GM21825 (cell line): ENCODE data around the gene IL1RAPL1.

Source experiments
- ATAC-seq: cut with Tn5 transposase; IDR thresholded peaks from one replicate; pipeline ENCODE4 v1.9.1; 2021; ENCODE audit warnings: mild to moderate bottlenecking, moderate library complexity; ENCODE audit not compliant: unreplicated experiment

Gene IL1RAPL1

DNA sequence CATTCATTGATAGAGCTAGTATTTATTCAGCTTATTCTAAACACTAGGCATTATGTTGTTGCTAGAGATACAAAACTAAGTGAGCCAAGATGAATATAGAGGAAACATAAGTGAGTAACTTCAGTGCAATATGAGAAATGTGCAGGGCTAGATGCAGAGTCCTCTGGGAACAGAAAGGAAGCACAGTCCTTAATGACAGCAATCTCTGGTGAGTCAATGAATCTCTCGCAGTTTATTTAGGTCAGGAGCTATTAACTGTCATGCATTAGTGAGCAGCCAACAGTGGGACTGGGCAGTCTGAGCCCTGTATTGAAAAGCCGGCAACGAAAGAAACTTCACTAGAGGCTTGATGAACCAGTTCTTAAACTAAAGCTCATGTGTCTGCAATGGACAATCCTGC, 1030.0 kb downstream of the IL1RAPL1 start:
- ATAC-seq = no peak

DNA sequence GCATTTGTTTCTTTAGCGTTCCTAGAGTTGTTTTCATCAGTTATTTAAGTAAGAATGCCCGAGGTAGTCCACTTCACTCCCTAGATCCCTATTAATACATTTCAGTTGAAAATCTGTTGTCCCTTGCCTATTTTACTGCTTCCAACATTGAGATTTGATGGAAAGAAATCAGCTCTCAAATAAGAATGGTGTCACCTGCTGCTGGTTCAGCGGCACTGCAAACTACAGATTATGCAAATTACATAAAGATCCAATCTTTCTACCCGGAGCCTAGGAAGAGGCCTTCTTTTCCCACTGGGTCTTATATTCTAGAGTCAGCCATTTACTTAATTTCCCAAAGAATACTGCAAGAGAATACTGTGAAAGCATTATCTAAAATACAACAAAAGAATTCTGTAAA, 1030.5 kb downstream of the IL1RAPL1 start:
- no peak for ATAC-seq

DNA sequence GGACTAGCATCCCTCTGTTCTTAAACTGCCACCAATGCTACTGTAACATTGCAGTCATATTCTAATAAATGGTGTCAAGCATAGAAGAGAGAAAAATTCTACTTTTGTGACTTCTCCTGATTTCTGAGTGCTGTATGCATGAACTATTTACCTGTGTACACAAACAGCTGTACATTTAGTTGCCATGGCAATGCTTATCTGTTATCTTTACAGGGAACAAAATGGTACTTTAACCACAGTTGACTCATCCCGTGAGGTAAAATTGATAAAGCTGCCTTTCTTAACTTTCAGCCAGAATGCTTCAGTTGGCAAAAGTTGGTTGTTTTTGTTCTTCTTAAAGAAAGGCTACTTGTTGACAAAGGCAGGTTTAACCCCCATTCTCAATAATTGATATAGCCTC, 1040.6 kb downstream of the IL1RAPL1 start:
- ATAC-seq = no peak

DNA sequence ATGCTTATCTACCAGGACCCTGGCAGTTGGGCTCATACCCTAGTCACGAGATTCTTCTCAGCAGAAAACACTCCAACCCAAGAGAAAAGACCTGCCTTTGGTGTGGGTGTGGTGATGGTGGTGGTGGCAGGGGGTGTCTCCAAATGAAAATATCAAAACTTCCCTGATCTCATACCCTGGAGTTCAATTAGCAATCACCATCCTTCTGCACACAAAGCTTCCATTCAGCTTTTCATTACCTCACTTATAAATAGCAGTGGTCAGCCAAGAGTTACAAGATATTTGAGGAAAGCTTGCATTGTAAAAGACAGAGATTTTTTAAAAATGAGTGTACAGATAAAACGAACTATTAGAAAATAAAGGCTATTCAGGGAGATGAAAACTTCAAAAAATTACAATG, 1047.3 kb downstream of the IL1RAPL1 start:
- no peak for ATAC-seq

DNA sequence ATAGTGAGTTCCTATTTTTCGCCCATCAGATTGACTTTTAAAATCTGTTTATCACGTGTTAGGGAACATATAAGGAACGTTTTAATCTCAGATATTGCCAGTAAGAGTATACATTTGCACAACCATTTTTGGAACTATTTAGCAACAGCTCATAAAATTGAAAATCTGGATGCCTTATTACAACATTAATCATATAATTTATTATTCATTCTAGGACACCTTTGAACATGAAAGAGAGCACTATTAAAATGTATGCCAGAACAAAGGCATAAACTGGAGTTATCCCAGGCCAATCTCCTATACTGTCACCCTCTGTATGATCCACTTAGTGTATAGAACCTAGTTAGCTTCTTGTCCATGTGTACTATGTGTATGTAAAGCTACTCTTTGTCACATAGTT, 1049.1 kb downstream of the IL1RAPL1 start:
- no peak for ATAC-seq

DNA sequence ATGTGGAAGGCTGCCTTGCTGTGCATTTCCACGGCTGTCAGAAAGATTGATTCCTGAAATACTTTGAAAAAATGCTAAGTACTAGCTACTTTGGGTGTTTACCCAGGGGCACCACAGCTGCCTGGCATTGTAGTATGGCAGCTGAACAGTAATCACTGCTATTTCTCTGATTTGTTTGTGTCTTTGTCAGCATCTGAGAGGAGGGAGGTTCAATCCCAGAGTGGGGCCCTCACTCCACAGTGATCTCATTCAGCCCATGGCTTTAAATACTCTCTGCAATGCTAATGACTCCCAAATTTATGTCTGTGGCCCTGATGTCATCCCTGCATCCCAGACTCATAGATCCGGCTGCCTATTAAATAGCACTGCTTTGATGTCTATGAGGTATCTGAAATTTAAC, 1052.9 kb downstream of the IL1RAPL1 start:
- no peak for ATAC-seq

DNA sequence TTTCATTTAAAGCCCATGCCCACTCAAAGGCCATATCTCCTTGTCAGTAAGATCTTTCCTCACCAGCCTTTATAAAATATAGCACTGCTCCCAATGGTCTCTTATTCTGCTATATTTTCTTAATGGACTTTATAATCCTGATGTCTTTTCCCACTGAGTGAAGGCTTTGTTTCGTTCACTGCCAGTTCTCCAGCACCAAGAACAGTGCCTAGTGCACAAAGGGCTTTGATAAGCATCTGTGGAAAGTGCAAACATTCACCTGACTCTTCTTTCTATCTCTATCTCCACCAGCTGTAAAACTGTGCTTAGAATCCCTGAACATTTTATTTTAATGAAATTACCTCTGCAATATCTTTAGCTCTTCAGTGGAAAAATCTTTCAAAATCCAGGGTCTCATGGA, 1054.2 kb downstream of the IL1RAPL1 start:
- ATAC-seq = no peak

DNA sequence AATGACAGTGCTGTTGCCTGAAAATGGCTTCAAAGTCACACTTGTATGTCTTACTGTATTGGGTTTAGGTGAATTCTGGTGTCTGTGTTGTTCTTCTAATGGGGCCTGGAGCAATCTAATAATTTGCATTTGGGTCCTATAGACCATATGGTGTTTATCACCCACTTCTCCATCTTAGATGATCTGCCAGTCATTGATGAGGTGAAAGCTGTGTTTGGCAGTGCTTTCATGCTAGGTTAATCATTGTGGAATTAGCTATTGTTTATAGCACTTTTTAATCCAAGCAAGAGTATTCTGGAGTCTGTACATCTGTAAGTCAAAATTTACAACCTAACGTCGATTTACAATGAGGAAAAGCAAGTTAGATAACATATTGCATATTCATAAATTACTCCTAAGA, 1055.9 kb downstream of the IL1RAPL1 start:
- no peak for ATAC-seq

DNA sequence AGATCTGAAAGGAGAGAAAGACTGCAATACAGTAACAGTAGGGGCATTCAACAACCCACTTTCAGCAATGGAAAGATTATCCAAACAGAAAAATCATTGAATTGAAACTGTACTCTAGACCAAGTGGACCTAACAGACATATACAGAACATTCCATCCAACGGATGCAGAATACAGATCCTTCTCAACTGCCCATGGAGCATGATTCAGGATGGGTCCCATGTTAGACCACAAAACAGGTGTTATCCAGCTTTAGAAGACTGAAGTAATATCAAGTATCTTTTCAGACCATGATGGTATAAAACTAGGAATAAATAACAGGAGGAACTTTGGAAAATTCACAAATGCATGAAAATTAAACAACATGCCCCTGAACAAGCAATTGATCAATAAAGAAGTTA, 1060.9 kb downstream of the IL1RAPL1 start:
- ATAC-seq = no peak

DNA sequence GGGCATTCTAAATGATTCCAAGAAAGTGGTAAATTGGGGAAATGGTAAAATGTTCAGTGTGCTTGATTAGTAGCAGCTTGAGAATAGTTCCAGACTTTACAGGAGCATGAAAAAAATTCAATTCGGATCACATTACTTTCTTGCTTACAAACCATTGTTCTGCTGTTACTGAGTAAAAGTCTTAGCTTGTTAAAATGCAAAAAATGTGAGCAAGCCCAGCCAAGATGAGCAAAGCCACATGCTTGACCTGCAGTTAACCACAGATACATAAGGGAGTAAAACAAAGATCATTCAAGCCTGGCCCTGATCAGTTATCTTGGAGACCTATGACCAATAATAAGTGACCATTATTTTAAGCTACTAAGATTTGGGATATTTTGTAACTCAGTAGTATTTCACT, 1065.2 kb downstream of the IL1RAPL1 start:
- no peak for ATAC-seq

DNA sequence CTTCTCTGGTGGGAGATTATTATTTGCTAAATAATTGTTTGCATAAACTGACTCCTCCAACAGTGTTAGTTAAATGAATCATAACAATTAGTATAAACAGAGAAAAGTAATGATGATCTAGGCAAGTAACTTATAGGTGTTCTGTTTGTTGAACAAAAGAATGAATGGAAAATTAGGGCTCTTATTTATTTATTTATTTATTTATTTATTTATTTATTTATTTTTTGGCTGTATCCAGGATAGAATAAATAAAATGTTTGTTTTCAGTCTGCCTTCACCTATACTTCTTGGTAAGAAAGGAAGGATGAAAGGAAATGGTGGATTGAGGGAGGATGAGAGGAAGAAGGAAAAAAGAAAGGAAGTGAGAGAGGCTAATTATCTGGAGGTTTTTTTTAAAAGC, 1066.5 kb downstream of the IL1RAPL1 start:
- ATAC-seq = no peak

DNA sequence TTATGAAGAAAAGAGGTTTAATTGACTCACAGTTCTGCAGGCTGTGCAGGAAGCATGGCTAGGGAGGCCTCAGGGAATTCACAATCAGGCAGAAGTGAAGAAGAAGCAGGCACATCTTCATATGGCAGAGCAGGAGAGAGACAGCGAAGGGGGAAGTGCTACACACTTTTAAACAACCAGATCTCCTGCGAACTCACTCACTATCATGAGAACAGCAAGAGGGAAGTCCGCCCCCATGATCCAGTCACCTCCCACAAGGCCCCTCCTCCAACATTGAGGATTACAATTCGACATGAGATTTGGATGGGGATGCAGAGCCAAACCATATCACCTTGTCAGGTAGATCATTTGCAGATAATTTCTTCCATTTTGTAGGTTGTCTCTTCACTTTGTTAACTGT, 1072.7 kb downstream of the IL1RAPL1 start:
- ATAC-seq = no peak

DNA sequence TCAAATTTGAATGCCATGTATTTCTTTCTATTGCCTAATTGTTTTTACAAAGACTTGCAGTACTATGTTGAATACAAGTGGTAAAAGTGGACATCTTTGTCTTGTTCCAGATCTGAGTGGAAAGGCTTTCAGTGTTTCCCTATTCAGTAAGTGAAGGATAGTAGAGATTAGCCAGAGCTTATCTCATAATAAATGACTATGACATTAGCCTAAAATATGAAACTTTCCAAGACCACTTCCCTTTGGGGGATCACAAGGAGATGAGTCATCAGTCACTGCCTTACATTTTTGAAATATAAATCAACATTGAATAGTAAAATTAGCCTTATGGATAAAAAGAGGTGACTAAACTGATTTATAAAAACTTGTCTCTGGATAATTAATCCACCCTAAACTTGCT, 1074.0 kb downstream of the IL1RAPL1 start:
- ATAC-seq = no peak

DNA sequence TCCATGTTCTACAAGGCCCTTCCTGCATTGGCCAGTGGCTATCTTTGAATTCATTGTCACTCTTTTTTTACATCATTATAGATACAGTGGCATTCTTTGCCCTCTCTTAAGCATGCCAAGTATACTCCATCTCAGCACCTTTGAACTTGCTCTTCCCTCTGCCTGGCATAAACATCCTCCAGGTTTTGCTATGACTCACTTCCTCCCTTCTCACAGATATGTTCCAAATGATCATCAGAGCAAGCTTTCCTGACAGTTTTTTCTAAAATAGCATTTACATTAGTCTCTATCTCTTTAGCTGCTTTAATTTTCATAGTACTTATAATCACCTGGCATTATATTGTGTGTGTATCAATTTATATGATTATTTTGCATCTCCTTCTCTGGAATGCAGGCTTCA, 1074.9 kb downstream of the IL1RAPL1 start:
- ATAC-seq = no peak

DNA sequence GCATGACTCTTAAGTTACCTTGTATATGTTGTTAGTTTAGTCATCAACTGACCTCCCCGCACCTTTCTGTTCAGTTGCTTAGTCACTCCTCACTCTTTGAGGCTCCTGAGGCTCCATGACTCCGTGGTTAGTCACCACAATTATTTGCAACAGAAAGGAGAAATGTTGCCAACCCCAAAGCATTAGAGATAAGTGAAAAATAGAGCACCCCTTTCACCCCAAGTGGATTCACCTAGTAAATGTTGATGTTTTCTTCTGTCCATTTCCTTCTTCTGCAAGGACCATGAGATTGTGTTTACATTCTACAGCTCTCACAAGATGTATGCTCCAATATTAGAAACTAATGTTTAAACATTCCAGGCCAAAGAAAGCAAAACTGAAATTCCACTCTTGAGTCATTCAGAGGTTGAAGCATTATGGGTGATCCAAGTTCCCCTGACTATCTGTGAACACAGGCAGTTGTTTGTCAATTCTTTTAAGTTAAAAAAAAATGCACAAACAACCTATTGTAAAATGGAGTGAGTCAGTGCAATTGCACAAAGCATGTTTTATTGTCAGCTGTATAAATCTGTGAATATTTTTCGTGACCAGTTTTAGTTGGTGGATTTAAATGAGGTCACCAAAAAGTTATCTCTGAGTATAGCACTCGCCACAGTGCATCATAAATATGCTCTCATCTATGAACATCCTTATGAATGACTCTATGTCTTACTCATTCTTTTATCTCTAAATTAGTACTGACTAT, 1075.7 kb downstream of the IL1RAPL1 start:
- ATAC-seq = peak; percentile 76

DNA sequence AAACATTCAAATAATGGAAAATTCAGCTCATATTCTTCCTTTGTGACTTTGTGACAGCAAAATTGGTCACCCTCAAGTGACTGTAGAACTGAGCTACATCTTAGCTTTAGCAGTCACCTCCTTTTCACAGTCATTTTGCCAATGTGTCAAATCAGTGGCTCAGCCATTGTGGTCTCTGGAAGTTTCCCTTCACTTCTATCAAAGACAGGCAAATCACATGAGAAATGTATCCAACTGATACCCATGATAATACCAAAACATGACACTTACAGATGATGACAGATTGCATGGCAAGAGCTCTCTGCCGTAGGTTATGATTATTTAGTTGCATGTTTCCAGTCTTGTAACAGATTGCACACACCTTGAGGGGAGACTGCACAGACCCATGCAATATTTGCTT, 1078.3 kb downstream of the IL1RAPL1 start:
- no peak for ATAC-seq

DNA sequence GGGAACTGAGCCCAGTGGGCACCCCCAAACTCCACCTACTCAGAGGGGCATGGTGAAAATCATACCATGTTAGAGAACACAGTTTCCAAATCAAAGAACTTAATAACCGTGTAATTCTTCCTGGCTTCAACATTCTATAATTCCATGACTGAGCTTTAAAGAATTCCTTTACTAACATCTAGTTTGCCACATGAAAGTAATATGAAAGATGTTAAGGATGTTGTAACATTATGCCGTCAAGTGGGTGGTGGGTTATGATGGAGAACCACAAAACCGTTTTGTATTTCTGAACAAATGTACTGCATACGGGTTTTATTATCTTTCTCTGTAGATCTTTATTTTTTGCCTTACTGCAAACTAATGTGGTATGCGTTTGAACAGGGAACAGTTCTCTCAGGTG, 1079.1 kb downstream of the IL1RAPL1 start:
- no peak for ATAC-seq

DNA sequence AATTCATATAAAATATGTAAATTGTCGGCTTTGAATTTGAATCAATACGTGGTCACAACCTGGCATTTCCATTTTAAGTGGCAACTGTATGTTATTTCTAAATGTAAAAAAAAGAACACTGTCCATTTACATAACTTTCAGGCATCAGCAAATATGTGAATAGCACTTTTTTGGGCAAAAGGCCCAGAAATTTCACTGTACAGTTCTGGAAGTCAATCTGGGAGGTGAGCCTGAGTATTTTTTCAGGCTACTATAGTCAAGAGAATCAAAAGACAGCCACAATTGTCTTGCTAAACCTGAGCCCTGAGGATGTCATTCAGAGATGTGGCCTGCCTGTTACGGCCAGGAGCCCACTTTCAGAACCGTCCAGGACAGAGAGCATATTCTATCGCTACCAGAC, 1084.2 kb downstream of the IL1RAPL1 start:
- no peak for ATAC-seq

DNA sequence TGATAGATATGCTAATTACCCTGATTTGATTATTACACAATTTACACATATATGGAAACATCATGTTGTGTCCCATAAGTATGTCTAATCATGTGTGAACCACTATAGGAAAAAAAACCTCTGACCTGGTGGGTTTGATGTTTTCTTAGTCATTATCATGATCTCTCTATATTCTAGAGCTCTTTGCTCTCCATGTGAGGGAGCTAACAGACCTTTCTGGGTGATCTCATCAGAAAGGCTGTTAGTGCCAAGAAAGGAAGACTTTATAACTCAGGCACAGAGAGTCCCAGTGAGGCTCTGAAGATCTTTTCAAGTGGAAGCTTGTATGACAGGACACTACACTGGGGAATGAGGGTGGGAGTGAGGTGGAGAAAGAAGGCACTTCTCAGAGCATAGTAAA, 1100.4 kb downstream of the IL1RAPL1 start:
- ATAC-seq = no peak

DNA sequence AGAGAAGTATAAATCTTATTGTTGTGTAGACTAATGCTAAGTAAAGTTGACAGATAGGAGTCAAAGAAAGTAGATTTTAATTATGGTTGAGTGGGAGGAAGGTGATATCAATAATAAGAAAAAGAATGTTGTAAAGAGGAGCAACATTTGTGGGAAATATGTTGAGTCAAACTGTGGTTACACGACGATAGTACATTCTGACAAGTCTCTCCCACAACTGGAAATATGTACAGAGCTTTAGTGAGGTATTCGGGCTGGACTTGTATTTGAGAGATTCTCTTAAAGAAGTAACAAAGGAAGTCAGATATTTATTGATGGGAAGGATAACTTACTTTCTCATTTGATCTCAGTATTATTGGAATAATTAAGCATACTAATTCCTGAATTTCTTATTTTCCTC, 1102.8 kb downstream of the IL1RAPL1 start:
- ATAC-seq = no peak

DNA sequence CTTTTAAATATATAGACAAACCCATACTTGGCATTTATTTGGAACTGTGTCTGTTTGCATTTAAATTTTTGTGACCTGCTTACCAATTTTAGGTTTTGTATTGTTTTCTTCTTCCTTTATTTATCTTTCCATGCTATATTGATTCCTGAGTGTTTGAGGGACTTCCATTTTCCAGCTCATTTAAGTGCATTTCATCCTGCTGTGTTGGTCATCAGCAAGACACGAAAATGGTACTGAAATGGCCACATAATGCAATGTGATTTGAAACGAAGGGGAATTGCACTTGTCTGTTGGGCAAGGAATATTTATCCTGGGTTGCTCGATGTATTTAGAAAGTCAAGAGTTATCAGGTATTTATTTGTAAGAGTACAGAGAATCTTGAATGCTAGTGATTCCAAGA, 1103.8 kb downstream of the IL1RAPL1 start:
- no peak for ATAC-seq

DNA sequence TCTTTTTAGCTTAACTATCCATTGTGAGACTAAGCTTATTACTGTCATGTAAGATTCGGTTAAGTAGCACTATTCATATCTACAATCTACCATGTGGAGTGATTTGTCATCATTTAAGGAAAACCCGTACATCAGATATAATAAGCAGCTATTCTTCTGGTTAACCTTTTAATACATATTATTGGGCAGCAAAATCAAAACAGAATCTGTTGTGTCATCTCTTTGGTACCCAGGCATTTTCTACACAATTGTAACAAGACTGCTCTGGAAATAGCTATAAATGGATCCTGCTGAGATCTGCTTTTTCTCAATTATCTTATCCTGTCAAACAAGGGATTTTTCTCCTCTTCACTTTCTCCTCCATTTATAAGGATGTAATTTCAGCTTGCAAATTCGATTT, 1106.7 kb downstream of the IL1RAPL1 start:
- ATAC-seq = no peak

DNA sequence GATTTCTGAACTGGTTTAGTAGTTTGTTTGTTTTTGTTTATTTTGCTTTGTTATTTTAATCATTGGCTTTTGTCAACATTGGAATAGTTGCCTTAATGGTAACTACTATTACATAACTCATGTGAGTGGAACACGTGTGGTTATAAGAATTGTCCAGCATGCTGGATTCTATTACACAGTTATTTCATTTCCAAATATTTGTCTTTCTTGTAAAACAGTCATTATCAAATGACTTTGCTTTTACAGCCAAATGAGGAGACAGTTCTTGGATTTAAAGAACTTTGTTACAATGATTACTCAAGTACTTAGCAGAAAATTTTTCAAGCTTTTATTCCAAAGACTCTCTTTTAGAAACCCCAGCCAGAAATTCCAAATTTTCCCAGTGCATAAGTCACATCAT, 1112.0 kb downstream of the IL1RAPL1 start:
- no peak for ATAC-seq
